Heart left ventricle (tissue), 16 donors: ENCODE data around the gene NOL3. TPM values are rescaled to one million over a fixed set of nuclear protein-coding genes. Genes with fewer than 3 reads are reported as not detected.

Source experiments
- ATAC-seq, 4 donors: fragments of 200-7000 bp; cut with Tn5 transposase; one replicate each; pipeline ENCODE4 v1.9.1; 2020 to 2022; ENCODE audit warnings: moderate library complexity in 4 of 4, mild to moderate bottlenecking in 3 of 4, moderate number of reproducible peaks in 1 of 4
- DNase-seq, 5 donors: peaks; one replicate each; pipeline ENCODE4 v3.0.0-alpha.2; 2020
- H3K27ac ChIP-seq, 12 donors: fragments of 200-600 bp; sonication (generic) in 4 of 12; one replicate each; pipeline versions ENCODE4 v1.5.0 to v1.8.0; 2016 to 2022; ENCODE audit warnings: mild to moderate bottlenecking in 2 of 12
- H3K27me3 ChIP-seq, 9 donors: fragments of 200-600 bp; sonication (generic) in 2 of 9; one replicate each; pipeline versions ENCODE4 v1.5.1 to v1.8.0; 2016 to 2022; ENCODE audit warnings: mild to moderate bottlenecking in 3 of 9
- H3K36me3 ChIP-seq, 9 donors: fragments of 200-600 bp; sonication (generic) in 2 of 9; one replicate each; pipeline versions ENCODE4 v1.5.0 to v1.8.0; 2018 to 2022; ENCODE audit warnings: mild to moderate bottlenecking in 2 of 9
- H3K4me1 ChIP-seq, 12 donors: fragments of 200-600 bp; sonication (generic) in 4 of 12; one replicate each; pipeline versions ENCODE4 v1.5.0 to v1.8.0; 2016 to 2022; ENCODE audit warnings: mild to moderate bottlenecking in 3 of 12
- H3K4me3 ChIP-seq, 12 donors: fragments of 200-600 bp; sonication (generic) in 4 of 12; one replicate each; pipeline versions ENCODE4 v1.5.0 to v1.8.0; 2017 to 2022; ENCODE audit warnings: mild to moderate bottlenecking in 9 of 12, moderate library complexity in 4 of 12
- H3K9me3 ChIP-seq, 12 donors: fragments of 200-600 bp; sonication (generic) in 4 of 12; one replicate each; pipeline versions ENCODE4 v1.5.0 to v1.8.0; 2016 to 2022; ENCODE audit warnings: mild to moderate bottlenecking in 1 of 12
- POLR2A ChIP-seq, 2 donors: fragments of 450-650 bp; IDR thresholded peaks; one replicate each; pipeline ENCODE4 v1.6.1; 2017; ENCODE audit warnings: antibody characterized with exemption in 2 of 2, mild to moderate bottlenecking in 2 of 2, moderate library complexity in 2 of 2
- WGBS, 4 donors: extraction: QIAGEN DNeasy Blood & Tissue Kit in 2 of 4; methylation state at CpG; one replicate each; pipeline versions ENCODE4 v1.1.5 to v1.1.7; 2013 to 2018; 5-methylcytosine and 5-hydroxymethylcytosine counted together
- intact Hi-C, 10 donors: fragments of 100-400 bp; cut with DNase I; formaldehyde crosslinking; loops; one replicate each; pipeline versions ENCODE4 v1.11.1 to v1.14.2; 2022
- polyA plus RNA-seq, 2 donors: library from polyadenylated mRNA; stranded (reverse); fragments of 200-250 nt; gene quantifications; one replicate each; pipeline ENCODE4 v1.2.3, GENCODE V29; 2013
- total RNA-seq, 9 donors: library from RNA; depleted of rRNA in 2 of 9; stranded (reverse); fragments of >200 nt in 2 of 9; fragmentation: NEBNext Ultra II Directional in 3 of 9; extraction: Animal tissue kit (Norgen Biotek cat#: 25700) in 3 of 9; gene quantifications; one replicate each; pipeline versions ENCODE4 v1.1.0 to v1.2.4, GENCODE V29; 2016 to 2023
- TF ChIP-seq, protein P1 (sequence below), 12 donors: fragments of 200-600 bp; sonication (generic) in 4 of 12; IDR thresholded peaks; one replicate each; pipeline versions ENCODE4 v1.5.0 to v1.8.0; 2018 to 2022; ENCODE audit warnings: antibody characterized with exemption in 12 of 12, mild to moderate bottlenecking in 5 of 12
- donor health status: ischemic (EF 13 %, LVEDD 7.1; RV severe dilation, severe dysfunction).
- donor health status: healthy with polysubstance abuse.
- donor health status: DM: no; HTN: yes; CAD: no.
- donor health status: DM: no; HTN: no; CAD: no.
- donor health status: ischemic (EF 25% LVEDD 6.9; RV normal size, moderate dysfunction).
- donor health status: ischemic (EF 25% LVEDD 5.7; RV mildly dilated, moderate dysfunction).
- donor health status: healthy.
- donor health status: DM: yes; HTN: yes; CAD: no.
- donor health status: ischemic (EF 35%, LVEDD 5.7; RV mildly dilated, moderate dysfunction).
- donor health status: nonischemic (EF 11% LVEDD 7.7; RV severe dilation, severe dysfunction).
- donor health status: DM: yes; HTN: yes; CAD: no.
- donor health status: PGD.
- donor health status: ischemic (EF 29% LVEDD 5.4; RV normal size, mild dysfunction).
- donor health status: nonischemic (EF 23%, LVEDD 6.1; RV moderate dilation, normal function).

The NOL3 gene
- total and polyA plus RNA-seq, 11 donors = 64.9 to 121 (median 85.5) TPM

DNA sequence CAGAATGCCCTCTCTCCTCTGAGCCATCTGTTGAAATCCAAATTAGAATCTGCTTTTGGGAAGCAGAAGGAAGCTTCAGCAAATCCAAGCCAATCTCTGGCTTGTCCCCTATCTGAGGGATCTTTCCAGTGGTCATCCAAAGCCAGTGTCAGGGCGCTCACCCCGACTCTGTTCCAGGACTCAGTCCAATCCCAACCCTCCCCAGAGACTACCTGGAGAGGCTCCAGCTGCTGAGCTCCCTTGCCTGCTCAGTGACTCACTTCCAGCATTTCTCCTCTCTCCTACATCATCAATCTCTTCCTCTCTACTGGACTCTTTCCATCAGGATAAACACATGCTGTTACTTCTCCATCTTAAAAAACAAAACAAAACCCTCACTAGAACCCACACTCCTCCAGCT lies 11.0 kb downstream of the NOL3 start:
- no peaks in the 10 kb centered on the region for H3K9me3 ChIP-seq
- no peak overlapping the region for H3K4me3 ChIP-seq
- ATAC-seq (no peak), DNase-seq (no peak)
- peaks cover 0 to 63% (median 32%) of the 10 kb centered on the region in 12 donors for H3K4me1 ChIP-seq
- peak overlapping the region in 3 of 12 donors; percentile 5 to 55 (median 38) for H3K27ac ChIP-seq
- intact Hi-C loops = loop anchor here in 3 of 10 donors (10.0 kb wide), 1 partner anchor 207 kb away; no protein-coding TSS in a partner anchor
- no peak for TF ChIP-seq POLR2A (IDR thresholded peaks at IDR 0.05)
- TF ChIP-seq, protein P1, sequence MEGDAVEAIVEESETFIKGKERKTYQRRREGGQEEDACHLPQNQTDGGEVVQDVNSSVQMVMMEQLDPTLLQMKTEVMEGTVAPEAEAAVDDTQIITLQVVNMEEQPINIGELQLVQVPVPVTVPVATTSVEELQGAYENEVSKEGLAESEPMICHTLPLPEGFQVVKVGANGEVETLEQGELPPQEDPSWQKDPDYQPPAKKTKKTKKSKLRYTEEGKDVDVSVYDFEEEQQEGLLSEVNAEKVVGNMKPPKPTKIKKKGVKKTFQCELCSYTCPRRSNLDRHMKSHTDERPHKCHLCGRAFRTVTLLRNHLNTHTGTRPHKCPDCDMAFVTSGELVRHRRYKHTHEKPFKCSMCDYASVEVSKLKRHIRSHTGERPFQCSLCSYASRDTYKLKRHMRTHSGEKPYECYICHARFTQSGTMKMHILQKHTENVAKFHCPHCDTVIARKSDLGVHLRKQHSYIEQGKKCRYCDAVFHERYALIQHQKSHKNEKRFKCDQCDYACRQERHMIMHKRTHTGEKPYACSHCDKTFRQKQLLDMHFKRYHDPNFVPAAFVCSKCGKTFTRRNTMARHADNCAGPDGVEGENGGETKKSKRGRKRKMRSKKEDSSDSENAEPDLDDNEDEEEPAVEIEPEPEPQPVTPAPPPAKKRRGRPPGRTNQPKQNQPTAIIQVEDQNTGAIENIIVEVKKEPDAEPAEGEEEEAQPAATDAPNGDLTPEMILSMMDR (IDR thresholded peaks at IDR 0.05) = no peak
- WGBS, 4 donors = 47 to 58% (median 53%) methylated on average over 2 of the region's 2 CpGs
- no peaks in the 10 kb centered on the region for H3K27me3 ChIP-seq
- H3K36me3 ChIP-seq = peaks cover 0 to 4% (median 0%) of the 10 kb centered on the region in 9 donors

DNA sequence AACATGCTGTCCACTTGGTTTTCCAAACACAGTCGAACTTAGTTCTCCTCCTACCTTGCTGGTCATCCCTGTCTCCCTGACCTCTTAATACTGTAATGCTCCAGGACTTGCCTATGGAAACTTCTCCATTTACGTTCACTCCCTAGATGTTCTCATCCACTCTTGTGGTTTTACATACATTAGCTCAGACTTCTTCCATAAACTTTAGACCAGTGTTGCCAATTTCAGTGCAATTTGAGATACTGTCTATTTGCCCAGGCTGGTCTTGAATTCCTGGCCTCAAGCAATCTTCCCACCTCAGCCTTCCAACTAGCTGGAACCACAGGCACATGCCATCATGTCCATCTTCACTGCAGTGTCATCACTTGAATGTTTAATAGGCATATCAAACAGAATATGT lies 11.9 kb downstream of the NOL3 start:
- TF ChIP-seq, protein P1 (IDR thresholded peaks at IDR 0.05) = no peak
- no peak for TF ChIP-seq POLR2A (IDR thresholded peaks at IDR 0.05)
- Histone ChIP-seq H3K27ac (no peak overlapping the region), H3K4me3 (no peak overlapping the region), H3K9me3 (no peaks in the 10 kb centered on the region), H3K4me1 (peaks cover 0 to 63% (median 31%) of the 10 kb centered on the region in 12 donors), H3K27me3 (no peaks in the 10 kb centered on the region), H3K36me3 (no peaks in the 10 kb centered on the region)
- no peak for ATAC-seq
- WGBS, 4 donors = 83 to 94% (median 91%) methylated on average over 2 of the region's 2 CpGs
- intact Hi-C loops = loop anchor here in 5 of 10 donors (2.0 to 10.0 kb wide), 3 partner anchors 21 to 207 kb away; partner anchors contain the start of gene TMEM208 (in 1 of the 5)
- DNase-seq = no peak

DNA sequence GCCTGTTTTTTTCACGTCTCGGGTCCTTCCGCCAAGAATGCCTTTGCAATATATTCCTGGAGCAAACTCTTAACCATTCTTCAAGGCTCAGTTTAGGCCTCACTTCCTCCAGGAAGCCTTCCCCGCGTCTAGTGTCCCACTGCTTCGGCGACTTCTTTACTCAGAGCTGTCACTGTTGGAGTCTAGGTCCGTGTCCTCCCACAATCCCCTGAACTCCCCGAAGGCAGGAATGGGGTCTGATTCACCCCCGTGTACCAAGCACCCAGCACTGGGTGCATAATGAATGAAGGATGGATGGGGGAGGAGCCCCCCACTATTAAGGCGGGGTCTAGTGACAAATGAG lies 12.9 kb downstream of the NOL3 start:
- 9% methylated on average over 11 of the region's 11 CpGs for WGBS, 4 donors
- H3K4me1 ChIP-seq = peaks cover 0 to 55% (median 28%) of the 10 kb centered on the region in 12 donors

More for the DNA sequence above, 12.9 kb downstream of the NOL3 start:
- H3K27ac ChIP-seq = peak overlapping the region; percentile 90 to 100 (median 96)
- H3K9me3 ChIP-seq = no peaks in the 10 kb centered on the region
- intact Hi-C loops = loop anchor here in 5 of 10 donors (1.0 to 10.0 kb wide), 4 partner anchors 22 to 208 kb away; partner anchors contain the start of gene TMEM208 (in 1 of the 5)
- H3K27me3 ChIP-seq = no peaks in the 10 kb centered on the region
- TF ChIP-seq, protein P1 (IDR thresholded peaks at IDR 0.05) = no peak
- TF ChIP-seq POLR2A (IDR thresholded peaks at IDR 0.05) = no peak
- no peaks in the 10 kb centered on the region for H3K36me3 ChIP-seq
- no peak for ATAC-seq
- no peak for DNase-seq
- H3K4me3 ChIP-seq = peak overlapping the region in 11 of 12 donors; percentile 60 to 88 (median 72)
